Esophagus muscularis mucosa (tissue), 3 donors: Measurements from ENCODE around the gene BRD3.

ENCODE experiments used
- POLR2A ChIP-seq: fragments of 450-650 bp; IDR thresholded peaks from one replicate; pipeline ENCODE4 v1.6.1; 2017; ENCODE audit warnings: antibody characterized with exemption, moderate library complexity, mild to moderate bottlenecking, low read depth
- TF ChIP-seq, protein P1 (sequence below), 3 experiments: fragments of 200-600 bp in 2 of 3; fragments of 450-650 bp in 1 of 3; sonication (generic) in 2 of 3; IDR thresholded peaks; one replicate each; pipeline ENCODE4 v1.5.1; 2017 to 2019; ENCODE audit warnings: antibody characterized with exemption in 3 of 3, mild to moderate bottlenecking in 2 of 3, moderate library complexity in 1 of 3

DNA sequence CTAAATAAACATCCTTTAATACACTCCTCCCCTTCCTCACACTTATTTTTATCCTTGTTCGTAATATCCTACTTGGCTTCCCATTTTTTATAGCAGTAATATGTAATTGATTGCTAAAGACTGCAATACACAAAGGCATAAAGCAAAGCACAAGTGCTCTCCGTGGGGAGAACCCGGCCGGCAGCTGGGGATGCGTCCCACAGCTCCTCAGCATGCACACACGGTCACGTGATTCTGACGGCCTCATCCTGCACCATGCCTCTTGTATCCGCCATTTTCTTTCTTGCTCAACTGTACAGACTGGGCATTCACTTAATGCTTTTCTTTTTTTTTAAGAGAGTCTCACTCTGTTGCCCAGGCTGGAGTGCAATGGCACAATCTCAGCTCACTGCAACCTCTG, 39.8 kb downstream of the BRD3 start:
- TF ChIP-seq, protein P1, sequence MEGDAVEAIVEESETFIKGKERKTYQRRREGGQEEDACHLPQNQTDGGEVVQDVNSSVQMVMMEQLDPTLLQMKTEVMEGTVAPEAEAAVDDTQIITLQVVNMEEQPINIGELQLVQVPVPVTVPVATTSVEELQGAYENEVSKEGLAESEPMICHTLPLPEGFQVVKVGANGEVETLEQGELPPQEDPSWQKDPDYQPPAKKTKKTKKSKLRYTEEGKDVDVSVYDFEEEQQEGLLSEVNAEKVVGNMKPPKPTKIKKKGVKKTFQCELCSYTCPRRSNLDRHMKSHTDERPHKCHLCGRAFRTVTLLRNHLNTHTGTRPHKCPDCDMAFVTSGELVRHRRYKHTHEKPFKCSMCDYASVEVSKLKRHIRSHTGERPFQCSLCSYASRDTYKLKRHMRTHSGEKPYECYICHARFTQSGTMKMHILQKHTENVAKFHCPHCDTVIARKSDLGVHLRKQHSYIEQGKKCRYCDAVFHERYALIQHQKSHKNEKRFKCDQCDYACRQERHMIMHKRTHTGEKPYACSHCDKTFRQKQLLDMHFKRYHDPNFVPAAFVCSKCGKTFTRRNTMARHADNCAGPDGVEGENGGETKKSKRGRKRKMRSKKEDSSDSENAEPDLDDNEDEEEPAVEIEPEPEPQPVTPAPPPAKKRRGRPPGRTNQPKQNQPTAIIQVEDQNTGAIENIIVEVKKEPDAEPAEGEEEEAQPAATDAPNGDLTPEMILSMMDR (IDR thresholded peaks at IDR 0.05), result no peak
- TF ChIP-seq POLR2A, result no peak
